ENCODE results near the gene CTTNBP2NL. TPM values are rescaled to one million over a fixed set of nuclear protein-coding genes. Genes with fewer than 3 reads are reported as not detected.
A peak's percentile ranks its signal among the peaks of the same experiment; 100 is the strongest.

The CTTNBP2NL gene
- total RNA-seq, 1 donor = 1.9 TPM

GRCh38 chr1:112504661-112505399 lies 108.8 kb downstream of the CTTNBP2NL start:
- no peak for DNase-seq (ENCODE audit: low read depth in 2 of 3, low spot score in 2 of 3)

DNA sequence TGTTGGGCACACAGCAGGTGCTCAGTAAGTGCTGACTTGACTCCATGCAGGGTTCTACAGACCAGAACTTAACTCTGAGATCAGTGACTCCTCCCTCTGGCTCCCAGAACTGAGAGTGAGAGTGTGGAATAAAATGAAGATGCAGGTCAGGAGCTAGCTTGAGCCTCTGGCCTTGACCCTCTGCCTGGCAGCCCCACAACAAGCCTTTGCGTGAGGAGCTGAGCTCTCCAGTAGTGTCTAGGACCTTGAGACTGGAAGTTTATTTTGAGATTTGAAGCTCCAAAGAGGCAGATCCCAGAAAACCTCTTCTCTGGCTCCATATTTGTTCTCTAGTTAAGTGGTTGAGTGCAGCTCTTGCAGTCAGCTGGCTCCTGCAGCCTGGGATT lies 109.4 kb downstream of the CTTNBP2NL start:
- no peak for DNase-seq (ENCODE audit: low read depth in 2 of 3, low spot score in 2 of 3)

GRCh38 chr1:112505878-112506277 lies 109.9 kb downstream of the CTTNBP2NL start:
- no peak for DNase-seq (ENCODE audit: low read depth in 2 of 3, low spot score in 2 of 3)

DNA sequence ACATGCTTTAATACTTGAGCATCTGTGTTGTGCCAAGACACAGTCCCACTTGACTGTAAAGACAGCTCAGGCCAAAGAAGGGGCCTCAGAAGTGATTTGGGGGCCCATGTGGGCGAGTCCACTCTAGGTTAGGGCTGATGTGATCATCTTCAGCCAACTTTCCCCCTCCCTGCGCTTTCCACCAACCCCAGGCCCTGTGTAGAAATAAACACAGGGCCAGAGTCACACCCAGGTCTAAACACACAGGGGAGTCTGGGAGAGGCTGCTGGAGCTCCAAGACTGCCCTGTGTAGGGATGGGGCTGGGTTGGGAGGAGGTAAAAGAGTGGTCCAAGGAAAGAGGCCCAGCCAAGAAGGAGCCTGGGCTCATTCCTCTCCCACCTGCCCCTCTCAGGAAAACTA lies 110.3 kb downstream of the CTTNBP2NL start:
- DNase-seq (ENCODE audit: low read depth in 2 of 3, low spot score in 2 of 3) = no peak

- DNase-seq (ENCODE audit: low read depth in 2 of 3, low spot score in 2 of 3) = no peak
These were observed 110.7 kb downstream of the CTTNBP2NL start for GRCh38 chr1:112506731-112507130.

DNA sequence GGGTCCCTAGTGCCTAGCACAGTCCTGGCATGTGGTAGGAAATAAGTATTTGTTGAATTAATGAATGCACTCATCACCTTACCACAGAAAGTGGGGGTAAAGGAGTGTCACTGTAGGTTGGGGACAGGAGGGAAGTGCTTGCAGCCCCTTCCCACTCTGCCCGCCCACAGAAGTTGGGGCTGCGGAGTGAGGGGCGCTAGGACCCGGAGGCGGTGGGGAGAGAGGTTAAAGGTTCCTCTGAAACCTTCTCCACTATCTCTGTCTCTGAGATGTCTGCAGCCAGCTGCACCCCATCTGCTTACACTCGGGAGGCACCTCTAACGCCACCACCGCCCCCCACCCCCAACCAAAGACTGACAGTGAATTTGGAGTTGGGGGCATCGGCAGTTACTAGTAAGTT lies 111.3 kb downstream of the CTTNBP2NL start:
- no peak for DNase-seq (ENCODE audit: low read depth in 2 of 3, low spot score in 2 of 3)

GRCh38 chr1:112507921-112508277 lies 111.9 kb downstream of the CTTNBP2NL start:
- peak in 1 of 3 donors; percentile 34 for DNase-seq (ENCODE audit: low read depth in 2 of 3, low spot score in 2 of 3)

- DNase-seq (ENCODE audit: low read depth in 2 of 3, low spot score in 2 of 3) = peak; percentile 26 to 40 (median 28)
These were observed 112.4 kb downstream of the CTTNBP2NL start, which contains the start of gene WNT2B for GRCh38 chr1:112508278-112509004. TSS of gene WNT2B (plus strand) at chr1:112508965. CDS start at chr1:112509263, 298 bp downstream.

GRCh38 chr1:112509005-112509659 lies 113.1 kb downstream of the CTTNBP2NL start:
- peak in 2 of 3 donors; percentile 17 to 21 for DNase-seq (ENCODE audit: low read depth in 2 of 3, low spot score in 2 of 3)

DNA sequence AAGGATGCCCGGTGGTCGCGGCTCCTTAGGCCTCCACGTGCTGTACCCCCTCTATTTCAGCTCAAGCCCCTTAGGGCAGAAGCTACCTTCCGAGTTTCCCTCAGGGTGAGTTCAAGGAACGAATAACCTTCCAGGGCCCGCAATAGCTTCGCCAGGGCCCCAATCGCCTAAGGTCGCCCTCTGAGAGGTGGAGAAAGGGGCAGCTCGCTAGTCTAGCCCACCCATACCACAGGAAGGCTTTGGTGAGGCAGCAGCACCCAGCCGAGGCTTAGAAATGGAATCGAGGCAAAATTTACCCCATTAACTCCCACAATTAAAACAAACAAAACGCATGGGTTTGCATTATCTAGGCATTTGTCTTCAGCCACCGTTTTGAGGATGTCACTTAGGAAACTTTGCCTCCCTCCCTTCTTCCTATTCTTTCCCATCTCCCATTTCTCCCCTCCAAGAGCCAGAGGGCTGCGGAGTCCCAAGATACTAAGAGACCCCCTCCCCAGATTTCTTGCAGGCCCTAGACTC lies 113.7 kb downstream of the CTTNBP2NL start:
- DNase-seq (ENCODE audit: low read depth in 2 of 3, low spot score in 2 of 3) = no peak

DNA sequence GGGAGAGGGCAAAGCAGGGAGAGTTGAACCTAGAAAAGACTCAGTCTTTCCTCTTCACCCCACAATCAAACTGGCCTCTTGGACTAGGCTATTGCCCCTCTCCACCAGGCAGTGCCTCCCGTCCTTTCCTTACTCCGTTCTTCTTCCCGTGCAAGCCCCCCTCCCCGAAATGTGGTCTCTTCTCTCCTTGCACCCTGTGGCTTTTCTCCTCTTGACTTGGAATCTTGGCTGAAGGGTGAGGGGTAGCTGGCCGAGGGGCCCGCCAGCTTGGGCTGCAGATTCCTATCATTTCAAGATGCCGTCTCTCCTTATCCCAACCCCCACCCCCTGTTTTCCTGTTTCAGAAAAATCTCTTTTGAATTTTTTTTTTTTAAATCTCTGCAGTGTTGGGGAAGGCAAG lies 114.3 kb downstream of the CTTNBP2NL start:
- DNase-seq (ENCODE audit: low read depth in 2 of 3, low spot score in 2 of 3) = no peak

Small RNAs within 50 kb of the gene (small RNA-seq; reads per million reads assigned to genes)
- gene RF01210 = not detected

Other genes starting within 250 kb of the CTTNBP2NL start
- gene WNT2B, start 112.8 kb downstream of the CTTNBP2NL start, total RNA-seq = under 0.01 TPM
- 19.4 TPM for gene ST7L, start 222.9 kb downstream of the CTTNBP2NL start, total RNA-seq
- 53.1 TPM for gene CAPZA1, start 223.6 kb downstream of the CTTNBP2NL start, total RNA-seq